WERI-Rb-1 (cell line): Measurements from ENCODE around the gene KLHL13.
"Not testable (repeated sequence)": the region's sequence is repeated elsewhere in the genome, so short reads cannot be mapped to it uniquely, and the experiment has no call there.

Experiments used
- DNase-seq: peaks from one replicate; pipeline ENCODE4 v3.0.0-alpha.2; 2020
- H3K27ac ChIP-seq: fragments of 250-450 bp; sonication (Bioruptor Pico); 2 replicates; pipeline ENCODE4 v1.5.1; 2020; ENCODE audit warnings: mild to moderate bottlenecking, moderate library complexity
- H3K27me3 ChIP-seq: fragments of 250-450 bp; sonication (Bioruptor Pico); 2 replicates; pipeline ENCODE4 v1.5.1; 2021; ENCODE audit warnings: mild to moderate bottlenecking, low read depth, moderate library complexity; ENCODE audit not compliant: insufficient read depth, severe bottlenecking
- H3K36me3 ChIP-seq: fragments of 250-450 bp; sonication (Bioruptor Pico); 2 replicates; pipeline ENCODE4 v1.5.1; 2020; ENCODE audit warnings: mild to moderate bottlenecking, moderate library complexity
- H3K4me3 ChIP-seq: 2 replicates; pipeline ENCODE4 v1.5.1; 2011; ENCODE audit warnings: low read depth, mild to moderate bottlenecking, control low read depth, low read length
- H3K9me3 ChIP-seq: fragments of 250-450 bp; sonication (Bioruptor Pico); 2 replicates; pipeline ENCODE4 v1.5.1; 2021; ENCODE audit warnings: mild to moderate bottlenecking, moderate library complexity; ENCODE audit not compliant: severe bottlenecking
- TF ChIP-seq, protein P1 (sequence below): IDR thresholded peaks from 2 replicates; pipeline ENCODE4 v1.5.1; 2011; ENCODE audit warnings: low read depth, mild to moderate bottlenecking, control low read depth, inconsistent platforms, low read length

KLHL13 gene

DNA sequence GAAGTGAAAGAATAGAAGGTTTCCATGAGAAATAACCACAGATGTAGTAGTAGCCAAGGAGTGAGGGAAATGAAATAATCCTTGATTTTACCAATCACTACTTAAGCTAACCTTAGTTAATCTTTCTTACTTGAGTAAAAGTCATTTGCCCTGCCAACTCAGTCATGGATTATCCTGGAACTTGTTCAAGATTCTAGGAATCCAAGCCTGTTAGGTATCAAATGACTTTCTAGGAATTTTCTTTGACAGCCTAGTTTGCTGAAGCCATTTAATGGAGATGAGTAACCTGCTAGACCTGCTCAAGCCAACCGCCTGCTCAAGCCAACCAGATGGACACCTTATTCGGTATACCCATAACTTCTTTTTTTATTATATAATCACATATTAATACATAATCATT is 180.5 kb downstream of the KLHL13 start:
- H3K4me3 ChIP-seq = no peak overlapping the region
- DNase-seq = no peak
- H3K27me3 ChIP-seq = no peaks in the 10 kb centered on the region
- H3K9me3 ChIP-seq = no peaks in the 10 kb centered on the region
- TF ChIP-seq, protein P1, sequence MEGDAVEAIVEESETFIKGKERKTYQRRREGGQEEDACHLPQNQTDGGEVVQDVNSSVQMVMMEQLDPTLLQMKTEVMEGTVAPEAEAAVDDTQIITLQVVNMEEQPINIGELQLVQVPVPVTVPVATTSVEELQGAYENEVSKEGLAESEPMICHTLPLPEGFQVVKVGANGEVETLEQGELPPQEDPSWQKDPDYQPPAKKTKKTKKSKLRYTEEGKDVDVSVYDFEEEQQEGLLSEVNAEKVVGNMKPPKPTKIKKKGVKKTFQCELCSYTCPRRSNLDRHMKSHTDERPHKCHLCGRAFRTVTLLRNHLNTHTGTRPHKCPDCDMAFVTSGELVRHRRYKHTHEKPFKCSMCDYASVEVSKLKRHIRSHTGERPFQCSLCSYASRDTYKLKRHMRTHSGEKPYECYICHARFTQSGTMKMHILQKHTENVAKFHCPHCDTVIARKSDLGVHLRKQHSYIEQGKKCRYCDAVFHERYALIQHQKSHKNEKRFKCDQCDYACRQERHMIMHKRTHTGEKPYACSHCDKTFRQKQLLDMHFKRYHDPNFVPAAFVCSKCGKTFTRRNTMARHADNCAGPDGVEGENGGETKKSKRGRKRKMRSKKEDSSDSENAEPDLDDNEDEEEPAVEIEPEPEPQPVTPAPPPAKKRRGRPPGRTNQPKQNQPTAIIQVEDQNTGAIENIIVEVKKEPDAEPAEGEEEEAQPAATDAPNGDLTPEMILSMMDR = no peak
- H3K27ac ChIP-seq = no peak overlapping the region
- no peaks in the 10 kb centered on the region for H3K36me3 ChIP-seq

DNA sequence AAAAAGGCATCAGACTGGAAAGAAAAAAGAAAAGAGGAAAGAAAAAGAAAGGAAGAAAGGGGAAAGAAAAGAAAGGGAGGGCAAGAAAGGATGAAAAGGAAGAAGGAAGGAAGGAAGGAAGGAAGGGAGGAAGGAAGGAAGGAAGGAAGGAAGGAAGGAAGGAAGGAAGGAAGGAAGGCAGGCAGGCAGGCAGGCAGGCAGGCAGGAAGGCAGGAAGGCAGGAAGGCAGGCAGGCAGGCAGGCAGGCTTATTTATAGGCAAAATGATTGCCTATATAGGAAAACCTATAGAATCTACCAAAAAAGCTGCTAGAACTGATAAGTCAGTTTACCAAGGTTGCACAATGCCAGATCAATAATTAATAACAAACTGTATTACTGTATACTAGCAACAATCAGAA is 186.5 kb downstream of the KLHL13 start:
- not testable (repeated sequence) for DNase-seq, H3K36me3 ChIP-seq, H3K27ac ChIP-seq, H3K4me3 ChIP-seq, H3K9me3 ChIP-seq
- H3K27me3 ChIP-seq = peaks cover 25% of the 10 kb centered on the region

- Histone ChIP-seq H3K27ac (no peak overlapping the region), H3K36me3 (no peaks in the 10 kb centered on the region), H3K27me3 (peaks cover 35% of the 10 kb centered on the region), H3K9me3 (no peaks in the 10 kb centered on the region), H3K4me3 (no peak overlapping the region)
- TF ChIP-seq, protein P1 = no peak
- DNase-seq = no peak
These were observed 196.9 kb downstream of the KLHL13 start for GRCh38 chrX:117919755-117920154.

- H3K4me3 ChIP-seq = no peak overlapping the region
- no peak overlapping the region for H3K27ac ChIP-seq
- no peaks in the 10 kb centered on the region for H3K36me3 ChIP-seq
- H3K27me3 ChIP-seq = peaks cover 15% of the 10 kb centered on the region
- no peaks in the 10 kb centered on the region for H3K9me3 ChIP-seq
- no peak for DNase-seq
- TF ChIP-seq, protein P1 = no peak
These were observed 206.4 kb downstream of the KLHL13 start for GRCh38 chrX:117910216-117910615.

DNA sequence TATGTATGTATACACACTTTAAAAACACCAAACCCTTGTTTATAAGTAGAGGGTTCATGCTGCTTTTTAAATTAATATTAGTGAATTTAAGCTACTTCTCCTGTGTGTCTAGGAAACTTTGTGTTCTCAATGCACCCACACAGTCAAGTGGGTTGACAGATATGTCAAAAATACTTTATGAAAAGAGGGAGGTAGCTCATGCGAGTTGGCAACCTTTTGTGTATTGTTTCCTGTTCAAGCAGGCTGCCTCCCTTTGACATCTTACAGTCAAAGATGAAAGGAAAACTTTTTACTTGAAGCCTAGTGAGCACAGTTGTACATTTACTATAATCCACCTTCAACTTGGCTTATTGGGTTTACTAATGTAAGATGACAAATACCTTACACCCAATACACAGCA is 218.4 kb downstream of the KLHL13 start:
- no peaks in the 10 kb centered on the region for H3K9me3 ChIP-seq
- H3K27me3 ChIP-seq = peaks cover 11% of the 10 kb centered on the region
- no peak overlapping the region for H3K27ac ChIP-seq
- H3K36me3 ChIP-seq = no peaks in the 10 kb centered on the region
- H3K4me3 ChIP-seq = no peak overlapping the region
- DNase-seq = no peak
- TF ChIP-seq, protein P1 = no peak

DNA sequence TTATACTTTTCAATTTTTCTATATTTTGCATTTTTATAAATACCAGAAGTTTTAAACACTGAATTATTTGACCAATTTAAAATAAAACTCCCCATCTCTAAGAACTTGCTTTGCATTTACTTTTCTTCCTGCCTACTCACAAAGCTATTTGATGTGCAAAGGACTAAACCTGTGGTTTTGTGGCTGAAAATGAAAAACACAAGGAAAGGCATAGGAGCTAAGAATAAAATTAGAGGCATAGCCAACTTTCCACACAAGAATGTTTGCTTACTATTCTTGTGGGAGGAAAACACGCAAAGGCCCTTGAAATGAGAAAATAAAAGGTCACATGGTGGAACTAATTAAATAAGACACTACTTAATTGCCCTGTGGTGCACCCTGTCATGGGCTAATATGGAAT is 221.2 kb downstream of the KLHL13 start:
- Histone ChIP-seq H3K36me3 (no peaks in the 10 kb centered on the region), H3K27me3 (peaks cover 8% of the 10 kb centered on the region), H3K27ac (no peak overlapping the region), H3K9me3 (no peaks in the 10 kb centered on the region), H3K4me3 (no peak overlapping the region)
- TF ChIP-seq, protein P1 = no peak
- no peak for DNase-seq
